Brain microvascular endothelial cell (primary cell): ENCODE data around the gene CACNA2D2.

Experiments
- DNase-seq: peaks from one replicate; pipeline ENCODE4 v3.0.0-alpha.2; 2020
- H3K27ac ChIP-seq: fragments of 250-450 bp; sonication (Bioruptor Pico); 2 replicates; pipeline ENCODE4 v1.5.1; 2020; ENCODE audit warnings: mild to moderate bottlenecking, moderate library complexity
- H3K27me3 ChIP-seq: fragments of 250-450 bp; sonication (Bioruptor Pico); replicated peaks from 2 replicates; pipeline ENCODE4 v1.5.1; 2020; ENCODE audit warnings: mild to moderate bottlenecking
- H3K36me3 ChIP-seq: fragments of 250-450 bp; sonication (Bioruptor Pico); replicated peaks from 2 replicates; pipeline ENCODE4 v1.5.1; 2020; ENCODE audit warnings: mild to moderate bottlenecking
- H3K4me3 ChIP-seq: 2 replicates; pipeline ENCODE4 v1.5.1; 2011; ENCODE audit warnings: low read depth, mild to moderate bottlenecking, control low read depth, low read length, moderate library complexity
- CTCF ChIP-seq: IDR thresholded peaks from 2 replicates; pipeline ENCODE4 v1.5.1; 2011; ENCODE audit warnings: low read depth, mild to moderate bottlenecking, moderate library complexity, low read length, control low read depth, inconsistent platforms; ENCODE audit errors: missing control alignments
- in situ Hi-C: cut with HindIII; loops from 2 replicates; pipeline ENCODE4 v1.10.0; 2017; ENCODE audit warnings: low sequenced_read_pairs, low pct_ligation_motif_present

The CACNA2D2 gene

GRCh38 chr3:50487181-50487580, 16.3 kb downstream of the CACNA2D2 start:
- Histone ChIP-seq H3K4me3 (no peak overlapping the region), H3K27me3 (no peaks in the 10 kb centered on the region), H3K27ac (no peak overlapping the region), H3K36me3 (no peaks in the 10 kb centered on the region)
- peak; percentile 11 for TF ChIP-seq CTCF
- in situ Hi-C loops = no loop called here
- DNase-seq = no peak

GRCh38 chr3:50486219-50486888, 17.1 kb downstream of the CACNA2D2 start:
- H3K27ac ChIP-seq = no peak overlapping the region
- in situ Hi-C loops = no loop called here
- H3K27me3 ChIP-seq = no peaks in the 10 kb centered on the region
- peak; percentile 12 for DNase-seq
- no peaks in the 10 kb centered on the region for H3K36me3 ChIP-seq
- TF ChIP-seq CTCF = no peak
- no peak overlapping the region for H3K4me3 ChIP-seq

- Histone ChIP-seq H3K36me3 (no peaks in the 10 kb centered on the region), H3K4me3 (no peak overlapping the region), H3K27ac (no peak overlapping the region), H3K27me3 (no peaks in the 10 kb centered on the region)
- no peak for TF ChIP-seq CTCF
- in situ Hi-C loops = no loop called here
- DNase-seq = no peak
Measured at GRCh38 chr3:50484722-50485121, 18.7 kb downstream of the CACNA2D2 start.

- no peaks in the 10 kb centered on the region for H3K36me3 ChIP-seq
- DNase-seq = no peak
- no peaks in the 10 kb centered on the region for H3K27me3 ChIP-seq
- H3K4me3 ChIP-seq = no peak overlapping the region
- H3K27ac ChIP-seq = no peak overlapping the region
- in situ Hi-C loops = no loop called here
- TF ChIP-seq CTCF = no peak
Measured at GRCh38 chr3:50483374-50483773, 20.1 kb downstream of the CACNA2D2 start.

GRCh38 chr3:50481992-50482391, 21.4 kb downstream of the CACNA2D2 start:
- H3K27me3 ChIP-seq = no peaks in the 10 kb centered on the region
- H3K4me3 ChIP-seq = no peak overlapping the region
- DNase-seq = no peak
- in situ Hi-C loops = no loop called here
- H3K36me3 ChIP-seq = no peaks in the 10 kb centered on the region
- no peak for TF ChIP-seq CTCF
- no peak overlapping the region for H3K27ac ChIP-seq

- no peak overlapping the region for H3K4me3 ChIP-seq
- no peaks in the 10 kb centered on the region for H3K27me3 ChIP-seq
- no peaks in the 10 kb centered on the region for H3K36me3 ChIP-seq
- in situ Hi-C loops = no loop called here
- DNase-seq = no peak
- no peak for TF ChIP-seq CTCF
- H3K27ac ChIP-seq = no peak overlapping the region
Measured at GRCh38 chr3:50480471-50480870, 23.0 kb downstream of the CACNA2D2 start.
